Transverse colon (tissue), 4 donors: ENCODE data around the gene ZNF669. TPM values are rescaled to one million over a fixed set of nuclear protein-coding genes. Genes with fewer than 3 reads are reported as not detected.
A peak's percentile ranks its signal among the peaks of the same experiment; 100 is the strongest.

Source experiments
- DNase-seq: peaks from one replicate; pipeline ENCODE4 v3.0.0-alpha.2; 2019
- H3K27ac ChIP-seq, 4 donors: fragments of 200-600 bp; sonication (generic); 2 replicates each; pipeline ENCODE4 v1.5.1; 2016 to 2018; ENCODE audit warnings: inconsistent platforms in 4 of 4
- H3K27me3 ChIP-seq: fragments of 200-600 bp; sonication (generic); 2 replicates; pipeline ENCODE4 v1.5.1; 2017; ENCODE audit warnings: inconsistent platforms
- H3K36me3 ChIP-seq, 4 donors: fragments of 200-600 bp; sonication (generic); 2 replicates each; pipeline ENCODE4 v1.5.1; 2017 to 2019; ENCODE audit warnings: inconsistent platforms in 4 of 4
- H3K4me1 ChIP-seq, 4 donors: fragments of 200-600 bp; sonication (generic); 2 replicates each; pipeline ENCODE4 v1.5.1; 2017 to 2020; ENCODE audit warnings: inconsistent platforms in 4 of 4
- H3K4me3 ChIP-seq, 4 donors: fragments of 200-600 bp; sonication (generic); 1 replicate in 1 of 4; 2 replicates in 3 of 4; pipeline versions ENCODE4 v1.5.1 to v1.6.1; 2017 to 2019; ENCODE audit warnings: inconsistent platforms in 4 of 4
- H3K9me3 ChIP-seq, 2 donors: fragments of 200-600 bp; sonication (generic); 2 replicates each; pipeline ENCODE4 v1.5.1; 2017 to 2019; ENCODE audit warnings: inconsistent platforms in 2 of 2
- CTCF ChIP-seq, 5 experiments: fragments of 200-600 bp in 3 of 5; fragments of 450-650 bp in 2 of 5; sonication (generic) in 3 of 5; IDR thresholded peaks; 1 replicate in 2 of 5; 2 replicates in 3 of 5; pipeline ENCODE4 v1.5.1; 2016 to 2017; ENCODE audit warnings: antibody characterized with exemption in 5 of 5, inconsistent platforms in 3 of 5, mild to moderate bottlenecking in 2 of 5, moderate library complexity in 1 of 5
- EP300 ChIP-seq: sonication (generic); formaldehyde crosslinking; IDR thresholded peaks from one replicate; pipeline ENCODE4 v1.6.1; 2017; ENCODE audit warnings: antibody characterized with exemption, low read depth
- POLR2A ChIP-seq: fragments of 450-650 bp; IDR thresholded peaks from one replicate; pipeline ENCODE4 v1.6.1; 2016; ENCODE audit warnings: antibody characterized with exemption, mild to moderate bottlenecking, moderate library complexity
- POLR2AphosphoS5 ChIP-seq, 3 donors: sonication (generic); formaldehyde crosslinking; IDR thresholded peaks; one replicate each; pipeline ENCODE4 v1.6.1; 2016; ENCODE audit warnings: antibody characterized with exemption in 3 of 3
- WGBS, 2 donors: methylation state at CpG; one replicate each; pipeline ENCODE4 v1.1.5; 2018; ENCODE audit warnings: low coverage in 1 of 2; 5-methylcytosine and 5-hydroxymethylcytosine counted together
- in situ Hi-C, 4 donors: fragments of 200-750 bp; cut with MboI; loops; one replicate each; pipeline versions ENCODE4 v1.15.0 to v1.15.1; 2017; ENCODE audit warnings: low sequenced_read_pairs in 3 of 4, low pct_ligation_motif_present in 1 of 4, low pct_unique_long_range_greater_than_20kb in 1 of 4
- intact Hi-C: fragments of 100-400 bp; cut with DNase I; formaldehyde crosslinking; loops from one replicate; pipeline ENCODE4 v1.15.1; 2023; ENCODE audit warnings: low total_unique reads
- total RNA-seq, 4 donors: library from RNA; depleted of rRNA; stranded (reverse); fragments of >200 nt; gene quantifications; one replicate each; pipeline ENCODE4 v1.1.0, GENCODE V29; 2016

Gene ZNF669
- total RNA-seq, 4 donors from 2014 or later: 2.4 to 26.2 (median 4.9) TPM

- no peak for DNase-seq
Observed at GRCh38 chr1:247079141-247079874, 24.8 kb downstream of the ZNF669 start.

GRCh38 chr1:247078258-247079140, 25.7 kb downstream of the ZNF669 start, which contains the start of gene ZNF670:
ZNF670 (minus strand) TSS chr1:247078811; CDS start chr1:247078596, 215 bp downstream.
- in situ Hi-C loops (no loop called here), intact Hi-C loops (loop anchor here (2.0 kb wide), 1 partner anchor 254 kb away; no protein-coding TSS in a partner anchor)
- no peaks in the 10 kb centered on the region for H3K27me3 ChIP-seq
- H3K4me1 ChIP-seq: peaks cover 0 to 18% (median 7%) of the 10 kb centered on the region in 4 donors
- H3K4me3 ChIP-seq: peak within 1 kb of the TSS; percentile 54 to 96 (median 78)
- DNase-seq: peak; percentile 97
- 0% methylated on average over 4 to 38 of the region's 57 CpGs for WGBS, 2 donors
- H3K36me3 ChIP-seq: no peaks in the 10 kb centered on the region
- TF ChIP-seq POLR2AphosphoS5 (IDR thresholded peaks at IDR 0.05) (peak; percentile 78 to 84 (median 80)), POLR2A (peak; percentile 69), CTCF (IDR thresholded peaks at IDR 0.05) (no peak), EP300 (no peak)
- H3K27ac ChIP-seq: peak within 1 kb of the TSS; percentile 80 to 84 (median 83)
- no peaks in the 10 kb centered on the region for H3K9me3 ChIP-seq

More at GRCh38 chr1:247079141-247079874, 24.8 kb downstream of the ZNF669 start:
- Histone ChIP-seq H3K4me3 (peak overlapping the region in 3 of 4 donors; percentile 76 to 96 (median 80)), H3K27me3 (no peaks in the 10 kb centered on the region), H3K9me3 (no peaks in the 10 kb centered on the region), H3K4me1 (peaks cover 0 to 18% (median 7%) of the 10 kb centered on the region in 4 donors), H3K36me3 (no peaks in the 10 kb centered on the region), H3K27ac (peak overlapping the region in 3 of 4 donors; percentile 80 to 84 (median 84))
- intact Hi-C loops: loop anchor here (2.0 kb wide), 1 partner anchor 253 kb away; no protein-coding TSS in a partner anchor
- TF ChIP-seq POLR2A: no peak
- TF ChIP-seq CTCF (IDR thresholded peaks at IDR 0.05): no peak
- TF ChIP-seq EP300: no peak
- no peak for TF ChIP-seq POLR2AphosphoS5 (IDR thresholded peaks at IDR 0.05)
- 51 to 54% methylated on average over 18 to 23 of the region's 23 CpGs for WGBS, 2 donors
- in situ Hi-C loops: no loop called here

- intact Hi-C loops: loop anchor here (2.0 kb wide), 1 partner anchor 255 kb away; no protein-coding TSS in a partner anchor
- peak overlapping the region; percentile 80 to 84 (median 83) for H3K27ac ChIP-seq
- H3K4me1 ChIP-seq: peaks cover 0 to 18% (median 7%) of the 10 kb centered on the region in 4 donors
- H3K27me3 ChIP-seq: no peaks in the 10 kb centered on the region
- H3K36me3 ChIP-seq: no peaks in the 10 kb centered on the region
- H3K9me3 ChIP-seq: no peaks in the 10 kb centered on the region
- WGBS, 2 donors: 0% methylated on average over 1 to 8 of the region's 8 CpGs
- DNase-seq: no peak
- in situ Hi-C loops: no loop called here
- peak overlapping the region; percentile 54 to 96 (median 78) for H3K4me3 ChIP-seq
- no peak for TF ChIP-seq EP300
- no peak for TF ChIP-seq POLR2AphosphoS5 (IDR thresholded peaks at IDR 0.05)
- TF ChIP-seq POLR2A: no peak
- no peak for TF ChIP-seq CTCF (IDR thresholded peaks at IDR 0.05)
Observed at GRCh38 chr1:247077876-247078257, 26.3 kb downstream of the ZNF669 start.

- TF ChIP-seq EP300: no peak
- Histone ChIP-seq H3K9me3 (no peaks in the 10 kb centered on the region), H3K36me3 (no peaks in the 10 kb centered on the region), H3K4me3 (no peak overlapping the region), H3K27me3 (no peaks in the 10 kb centered on the region), H3K4me1 (peaks cover 0 to 18% (median 7%) of the 10 kb centered on the region in 4 donors), H3K27ac (no peak overlapping the region)
- intact Hi-C loops: no loop called here
- in situ Hi-C loops: no loop called here
- no peak for DNase-seq
- 71 to 74% methylated on average over 3 of the region's 3 CpGs for WGBS, 2 donors
Observed at GRCh38 chr1:247077213-247077612, 26.9 kb downstream of the ZNF669 start.
